Measurements from ENCODE around the gene MICAL3. TPM values are rescaled to one million over a fixed set of nuclear protein-coding genes. Genes with fewer than 3 reads are reported as not detected.

Gene MICAL3
- polyA plus RNA-seq, 2 of the 4 experiments (the other 2 are of a cell fraction) = 20.5 to 30.1 TPM

DNA sequence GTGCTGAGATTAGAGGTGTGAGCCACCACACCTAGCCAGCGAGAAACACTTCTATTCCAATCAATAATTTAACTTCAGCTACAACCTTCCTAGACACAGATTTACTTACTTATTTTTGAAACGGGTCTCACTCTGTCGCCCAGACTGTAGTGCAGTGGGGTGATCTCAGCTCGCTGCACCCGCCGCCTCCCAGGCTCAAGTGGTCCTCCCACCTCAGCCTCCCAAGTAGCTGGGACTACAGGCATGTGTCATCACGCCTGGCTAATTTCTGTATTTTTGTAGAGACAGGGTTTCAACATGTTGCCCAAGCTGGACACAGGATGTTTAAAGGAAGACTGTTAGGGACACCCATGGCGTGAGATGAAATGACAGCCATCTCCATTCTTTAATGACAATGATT, 61.3 kb downstream of the MICAL3 start:
- WGBS (ENCODE audit: missing lambda C conversion rate) = 78% methylated on average over 8 of the region's 8 CpGs
- H3K27ac ChIP-seq = no peak overlapping the region
- ATAC-seq (no peak), DNase-seq (ENCODE audit: low read depth in 1 of 2, low spot score in 1 of 2) (no peak), FAIRE-seq (no peak)
- no peak overlapping the region for H3K4me3 ChIP-seq
- no peak overlapping the region for H3K4me2 ChIP-seq
- CTCF ChIA-PET = interaction anchor here (1.4 kb wide), 1 partner anchor 113 kb away, joined by 3 read pairs; no protein-coding TSS in a partner anchor
- H3K9me3 ChIP-seq = no peaks in the 10 kb centered on the region
- POLR2A ChIA-PET = no interaction called here
- TF ChIP-seq HOXB5 (CRISPR knock-in tag; IDR thresholded peaks at IDR 0.05) = no peak
- no peak for TF ChIP-seq FOSL2 (IDR thresholded peaks at IDR 0.05)
- TF ChIP-seq FOSL2 (CRISPR knock-in tag; IDR thresholded peaks at IDR 0.05) = no peak
- TF ChIP-seq, protein P1, sequence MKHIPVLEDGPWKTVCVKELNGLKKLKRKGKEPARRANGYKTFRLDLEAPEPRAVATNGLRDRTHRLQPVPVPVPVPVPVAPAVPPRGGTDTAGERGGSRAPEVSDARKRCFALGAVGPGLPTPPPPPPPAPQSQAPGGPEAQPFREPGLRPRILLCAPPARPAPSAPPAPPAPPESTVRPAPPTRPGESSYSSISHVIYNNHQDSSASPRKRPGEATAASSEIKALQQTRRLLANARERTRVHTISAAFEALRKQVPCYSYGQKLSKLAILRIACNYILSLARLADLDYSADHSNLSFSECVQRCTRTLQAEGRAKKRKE (CRISPR knock-in tag; IDR thresholded peaks at IDR 0.05; ENCODE audit: low read depth) = no peak
- no peak for TF ChIP-seq HES2 (IDR thresholded peaks at IDR 0.05)
- no peak for TF ChIP-seq MAX (IDR thresholded peaks at IDR 0.05)
- no peak for TF ChIP-seq CBX8 (IDR thresholded peaks at IDR 0.05)
- no peak for TF ChIP-seq HOXB13 (CRISPR knock-in tag; IDR thresholded peaks at IDR 0.05; ENCODE audit: low read depth)
- no peak for TF ChIP-seq PBX3 (IDR thresholded peaks at IDR 0.05)
- no peak for TF ChIP-seq CEBPB (IDR thresholded peaks at IDR 0.05)
- no peak for TF ChIP-seq RARB (CRISPR knock-in tag; IDR thresholded peaks at IDR 0.05)
- peaks cover 17% of the 10 kb centered on the region for H3K4me1 ChIP-seq

DNA sequence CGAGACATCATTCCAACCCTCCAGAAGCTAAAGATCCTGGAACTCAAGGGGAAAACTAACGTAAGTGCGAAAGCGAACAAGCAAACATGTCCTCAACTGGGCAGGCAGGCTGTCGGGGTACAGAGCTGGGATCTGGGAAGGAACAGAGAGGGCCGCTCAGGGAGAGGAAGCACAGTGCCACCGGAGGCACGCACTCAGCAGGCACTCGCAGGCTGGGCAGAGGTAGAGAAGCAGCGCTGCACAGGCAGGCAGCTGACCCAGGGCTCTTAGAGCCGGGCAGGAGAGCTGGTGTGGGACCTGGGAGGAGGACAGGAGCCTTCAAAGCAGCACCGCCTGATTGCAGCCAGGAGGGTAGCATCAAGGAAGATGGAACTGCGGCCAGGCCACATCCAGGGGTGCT, 62.2 kb downstream of the MICAL3 start:
- Histone ChIP-seq H3K27ac (no peak overlapping the region), H3K4me1 (peaks cover 17% of the 10 kb centered on the region), H3K4me3 (no peak overlapping the region), H3K4me2 (no peak overlapping the region), H3K9me3 (no peaks in the 10 kb centered on the region)
- FAIRE-seq (no peak), ATAC-seq (no peak), DNase-seq (ENCODE audit: low read depth in 1 of 2, low spot score in 1 of 2) (no peak)
- ChIA-PET POLR2A (no interaction called here), CTCF (no interaction called here)
- TF ChIP-seq EHMT2 (IDR thresholded peaks at IDR 0.05; ENCODE audit: low read depth) (no peak), NPAS2 (CRISPR knock-in tag; IDR thresholded peaks at IDR 0.05; ENCODE audit: borderline replicate concordance) (no peak), JUNB (IDR thresholded peaks at IDR 0.05) (no peak)
- 95% methylated on average over 13 of the region's 13 CpGs for WGBS (ENCODE audit: missing lambda C conversion rate)

- H3K4me1 ChIP-seq = peaks cover 10% of the 10 kb centered on the region
- CTCF ChIA-PET = no interaction called here
- ATAC-seq = no peak
- DNase-seq (ENCODE audit: low read depth in 1 of 2, low spot score in 1 of 2) = no peak
- 89% methylated on average over 1 of the region's 1 CpG for WGBS (ENCODE audit: missing lambda C conversion rate)
- H3K9me3 ChIP-seq = no peaks in the 10 kb centered on the region
- no peak for TF ChIP-seq PHF8 (IDR thresholded peaks at IDR 0.05; ENCODE audit: borderline replicate concordance, low read depth)
- no peak for TF ChIP-seq EP300 (IDR thresholded peaks at IDR 0.05)
- no peak for TF ChIP-seq HES2 (IDR thresholded peaks at IDR 0.05)
- no peak for TF ChIP-seq REST (IDR thresholded peaks at IDR 0.05)
- TF ChIP-seq MAX (IDR thresholded peaks at IDR 0.05) = no peak
- no peak for TF ChIP-seq RAD21 (conservative IDR thresholded peaks at IDR 0.05 in 1 of 2, IDR thresholded peaks at IDR 0.05 in 1 of 2)
- 0 out of 6 replicates have a peak overlapping the region, but pooled peaks of 1 of the 2 experiments have one; percentile 7 for H3K27ac ChIP-seq
- POLR2A ChIA-PET = no interaction called here
- H3K4me2 ChIP-seq = no peak overlapping the region
- H3K4me3 ChIP-seq = no peak overlapping the region
- FAIRE-seq = no peak
Observed at GRCh38 chr22:17961446-17961729, 63.0 kb downstream of the MICAL3 start.
